HT-29 (cell line): ENCODE results near the gene GRB10. TPM values are rescaled to one million over a fixed set of nuclear protein-coding genes. Genes with fewer than 3 reads are reported as not detected.

Source experiments
- DNase-seq: peaks from one replicate; pipeline ENCODE4 v3.0.0-alpha.2; 2015; ENCODE audit warnings: low spot score
- total RNA-seq: library from RNA; depleted of rRNA; stranded (reverse); fragments of >200 nt; shearing (Covaris generic); gene quantifications from 2 replicates; pipeline ENCODE4 v1.2.3, GENCODE V29; 2014; rRNA removed

Gene GRB10
- total RNA-seq: 6.6 and 9.0 TPM in 2 replicates

GRCh38 chr7:50782375-50783208, at the start of gene GRB10:
GRB10 (minus strand) TSS chr7:50782896; CDS start chr7:50732322, 50,574 bp downstream.
- no peak for DNase-seq

- no peak for DNase-seq
Observed at GRCh38 chr7:50828801-50829200, 46.1 kb upstream of the GRB10 start.

DNA sequence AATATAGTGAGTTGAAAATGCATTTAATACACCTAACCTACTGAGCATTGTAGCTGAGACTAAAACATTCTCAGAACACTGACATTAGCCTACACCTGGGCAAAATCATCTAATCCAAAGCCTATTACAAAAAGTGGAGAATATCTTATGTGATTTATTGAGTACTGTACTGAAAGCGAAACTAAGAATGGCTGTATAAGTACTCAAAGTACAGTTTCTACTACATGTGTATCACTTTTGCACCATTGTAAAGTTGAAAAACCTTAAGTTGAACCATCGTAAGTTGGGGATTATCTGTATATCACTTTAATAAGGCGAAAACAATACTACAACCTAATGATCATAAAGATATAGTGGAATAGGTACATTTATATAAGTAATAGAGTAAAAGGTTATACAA, 45.4 kb upstream of the GRB10 start:
- DNase-seq: no peak

- no peak for DNase-seq
Observed at GRCh38 chr7:50827281-50827680, 44.6 kb upstream of the GRB10 start.

- peak; percentile 38 for DNase-seq
Observed at GRCh38 chr7:50826371-50827172, 43.9 kb upstream of the GRB10 start.

- DNase-seq: no peak
Observed at GRCh38 chr7:50825465-50825864, 42.8 kb upstream of the GRB10 start.

GRCh38 chr7:50824882-50825281, 42.2 kb upstream of the GRB10 start:
- no peak for DNase-seq

DNA sequence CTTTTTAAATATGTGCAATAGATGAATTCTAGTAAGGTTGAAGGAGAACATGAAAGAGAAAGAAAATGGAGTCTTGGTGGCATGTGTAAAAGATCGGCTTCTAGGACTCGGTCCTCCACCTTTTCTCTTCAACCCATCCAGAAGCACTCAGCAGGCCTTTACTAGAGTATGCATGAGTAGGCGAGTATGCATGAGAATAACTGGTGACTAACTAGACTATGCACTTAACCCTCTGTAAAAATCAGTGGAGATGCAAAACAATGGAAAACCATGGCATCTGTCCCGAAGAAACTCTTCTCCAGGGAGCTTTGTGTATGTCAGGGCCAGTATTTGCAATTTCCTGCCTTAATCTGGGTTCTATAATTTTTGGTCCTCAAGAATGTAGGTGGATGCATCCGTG, 40.0 kb upstream of the GRB10 start:
- no peak for DNase-seq

DNA sequence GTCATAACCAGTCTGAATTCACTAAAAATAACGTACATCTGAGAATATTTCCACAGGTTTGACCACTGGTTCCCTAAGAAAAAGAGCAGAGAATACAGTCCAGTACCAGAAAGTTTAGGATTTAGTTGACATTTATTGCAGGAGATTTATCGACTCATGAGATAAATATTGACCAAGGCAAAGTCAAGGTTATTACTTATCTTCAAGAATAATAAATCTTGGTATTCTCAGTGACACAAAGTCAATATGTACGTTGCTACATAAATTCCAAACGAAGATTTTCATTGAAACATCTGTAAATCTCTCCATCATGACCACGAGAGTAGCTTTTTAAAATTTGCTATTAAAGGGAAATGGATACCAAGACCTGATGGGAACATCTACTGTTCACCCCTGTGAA, 39.4 kb upstream of the GRB10 start:
- DNase-seq: peak; percentile 19

DNA sequence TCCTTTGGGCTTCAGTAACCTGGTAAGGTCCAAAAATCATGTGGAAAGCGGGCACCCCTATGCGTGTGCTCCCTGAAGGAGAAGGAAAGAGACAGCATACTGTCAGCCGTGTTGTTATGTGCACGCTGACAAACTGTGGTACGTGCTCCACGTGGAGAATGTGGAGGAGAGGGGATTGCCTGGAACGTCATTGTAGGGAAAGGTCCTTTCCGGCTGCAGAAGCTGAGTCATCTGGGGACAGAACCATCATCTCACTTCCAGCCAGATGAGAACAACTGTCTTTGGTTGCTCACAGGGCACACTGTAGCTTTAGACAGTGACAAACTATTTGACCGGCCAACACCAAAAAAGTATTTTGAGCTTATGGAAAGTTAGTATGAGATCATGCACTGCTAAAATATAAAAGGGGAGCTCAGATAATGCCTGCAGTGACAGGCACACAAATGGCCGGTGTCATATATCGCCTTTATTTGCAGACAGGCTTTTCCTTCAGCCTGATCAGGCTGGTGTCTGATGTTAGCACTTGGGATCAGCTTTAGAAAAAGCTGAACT, 38.8 kb upstream of the GRB10 start:
- peak; percentile 28 for DNase-seq

DNA sequence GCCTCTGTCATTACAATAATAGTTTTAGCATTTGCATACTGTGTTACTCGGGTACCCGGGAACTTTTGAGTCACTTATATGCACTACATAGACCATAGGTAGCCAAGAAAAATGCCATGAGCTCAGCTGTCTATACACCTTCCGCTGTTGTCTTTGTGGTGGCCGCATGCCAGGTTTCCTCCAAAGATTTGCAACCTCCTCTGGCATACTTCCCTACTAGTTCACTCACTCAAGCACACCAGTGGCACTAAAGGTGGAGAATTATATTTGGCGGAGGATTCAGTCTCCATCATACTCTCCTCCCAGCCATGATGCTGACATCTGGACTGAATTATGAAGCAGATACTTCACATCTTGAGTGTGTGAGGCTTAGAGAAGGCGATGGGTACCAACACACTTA, 35.6 kb upstream of the GRB10 start:
- DNase-seq: no peak

DNA sequence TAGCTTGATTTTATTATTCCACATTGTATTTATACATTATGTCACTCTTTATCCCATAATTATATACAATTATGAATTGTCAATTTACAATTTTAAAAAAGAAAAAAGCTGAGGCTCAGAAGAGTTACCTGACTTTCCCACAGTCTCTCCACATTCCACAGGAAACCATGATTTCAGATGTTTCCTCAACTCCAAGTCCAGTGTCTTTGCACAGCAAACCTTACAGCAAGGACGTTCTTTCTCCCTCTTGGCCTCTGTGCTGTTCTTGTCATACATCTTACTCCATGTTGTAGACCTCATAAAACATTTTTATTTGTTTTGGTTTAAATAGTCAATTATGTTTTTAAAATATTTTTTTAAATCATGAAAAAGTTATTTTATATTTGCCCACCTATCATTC, 34.9 kb upstream of the GRB10 start:
- DNase-seq: no peak

- DNase-seq: no peak
Observed at GRCh38 chr7:50815138-50815537, 32.4 kb upstream of the GRB10 start.

GRCh38 chr7:50814166-50814565, 31.5 kb upstream of the GRB10 start:
- no peak for DNase-seq

- peak; percentile 87 for DNase-seq
Observed at GRCh38 chr7:50812841-50813475, 30.3 kb upstream of the GRB10 start.

DNA sequence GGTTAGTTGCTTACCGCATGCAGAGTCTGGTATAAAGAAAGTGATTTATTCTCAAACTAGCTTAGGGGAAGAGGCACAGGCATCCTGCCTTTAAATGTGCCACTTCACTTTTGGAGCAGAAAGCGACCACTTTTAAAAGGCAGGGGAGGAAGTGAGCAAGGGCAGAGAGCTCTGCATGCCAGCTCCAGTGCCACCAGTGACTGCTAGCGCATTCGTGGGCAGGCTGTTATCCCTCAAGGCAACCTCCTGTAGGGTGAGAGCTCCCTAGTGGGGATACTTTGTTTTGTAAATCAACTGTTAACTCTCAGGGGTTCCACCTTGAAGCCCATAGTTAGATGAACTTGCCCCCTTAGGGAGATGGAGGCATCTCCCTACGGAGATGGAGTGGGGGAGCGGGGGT, 29.4 kb upstream of the GRB10 start:
- no peak for DNase-seq

DNA sequence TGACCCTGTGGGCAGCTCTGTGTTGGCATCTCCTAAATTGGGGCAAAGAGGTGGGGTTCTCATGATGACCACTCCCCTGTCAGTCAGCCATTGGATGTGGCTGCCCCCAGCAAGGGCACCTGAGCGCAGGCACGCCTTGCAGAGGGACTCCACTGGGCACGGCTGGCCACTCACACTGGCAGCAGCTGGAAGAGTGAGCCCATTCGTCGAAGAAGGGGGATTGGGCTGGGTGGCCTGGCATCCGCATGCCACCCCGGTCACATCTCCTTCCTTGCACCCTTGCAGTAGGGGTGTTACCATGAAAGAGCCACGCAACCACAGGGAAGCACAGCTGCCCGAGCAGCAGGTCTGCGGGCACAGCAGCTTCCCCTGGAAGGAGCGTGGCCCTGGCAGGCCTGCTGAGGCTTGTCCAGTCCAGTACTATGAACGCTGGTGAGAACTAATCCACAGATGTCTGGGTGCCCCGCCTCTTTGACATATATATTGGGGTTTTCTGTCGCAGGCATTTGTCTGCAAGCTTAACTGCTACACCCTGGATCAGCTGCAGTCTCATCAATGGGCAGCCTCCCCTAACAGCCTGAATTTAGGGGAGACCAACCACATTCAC, 25.7 kb upstream of the GRB10 start:
- no peak for DNase-seq

- no peak for DNase-seq
Observed at GRCh38 chr7:50807026-50807730, 24.5 kb upstream of the GRB10 start.

DNA sequence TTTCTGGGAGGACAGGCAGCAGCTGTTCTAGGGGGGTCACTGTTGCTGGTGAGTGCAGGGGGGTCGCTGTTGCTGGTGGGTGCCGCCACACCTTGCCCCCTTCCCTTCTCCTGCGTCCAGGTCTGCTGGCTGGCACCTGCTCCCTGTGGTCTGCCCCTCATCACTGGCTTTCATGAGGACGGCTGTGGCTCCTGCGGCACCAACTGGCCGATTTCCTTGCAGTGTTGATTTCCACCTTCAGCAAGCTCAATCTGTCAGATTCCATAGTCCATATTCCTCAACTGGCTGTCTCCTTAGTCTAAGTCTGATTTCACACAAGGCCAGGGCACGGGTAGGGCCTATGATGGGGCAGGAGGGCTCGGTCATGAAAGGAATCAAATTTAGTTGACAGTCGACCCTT, 23.4 kb upstream of the GRB10 start:
- DNase-seq: no peak

- DNase-seq: no peak
Observed at GRCh38 chr7:50805447-50806125, 22.9 kb upstream of the GRB10 start.
